GM23338 (cell line): Measurements from ENCODE around the gene CMSS1.
"Not testable (repeated sequence)": the region's sequence is repeated elsewhere in the genome, so short reads cannot be mapped to it uniquely, and the experiment has no call there.

Experiments used
- EZH2 ChIP-seq: fragments of 200-600 bp; sonication (generic); IDR thresholded peaks from one replicate; pipeline ENCODE4 v1.8.0; 2017; ENCODE audit warnings: antibody characterized with exemption, mild to moderate bottlenecking, low read depth; ENCODE audit not compliant: unreplicated experiment
- TF ChIP-seq, protein P1 (sequence below), 2 experiments: fragments of 200-600 bp in 1 of 2; sonication (generic) in 1 of 2; conservative IDR thresholded peaks; 2 replicates each; pipeline versions ENCODE4 v1.5.1 to v1.6.1; 2016 to 2017; ENCODE audit warnings: antibody characterized with exemption in 2 of 2, low read depth in 2 of 2, mild to moderate bottlenecking in 2 of 2, moderate library complexity in 1 of 2

DNA sequence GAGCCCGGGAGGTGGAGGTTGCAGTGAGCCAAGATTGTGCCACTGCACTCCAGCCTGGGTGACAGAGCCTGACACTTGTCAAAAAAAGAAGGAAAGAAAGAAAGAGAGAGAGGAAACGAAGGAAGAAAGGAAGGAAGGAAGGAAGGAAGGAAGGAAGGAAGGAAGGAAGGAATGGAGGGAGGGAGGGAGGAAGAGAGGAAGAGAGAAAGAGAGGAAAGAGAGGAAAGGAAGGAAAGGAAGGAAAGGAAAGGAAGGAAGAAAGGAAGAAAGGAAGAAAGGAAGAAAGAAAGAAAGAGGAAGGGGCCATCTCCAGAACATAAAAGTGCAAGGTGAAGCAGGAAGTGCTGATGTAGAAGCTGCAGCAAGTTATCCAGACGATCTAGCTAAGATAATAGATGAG is 411.5 kb downstream of the CMSS1 start:
- TF ChIP-seq EZH2: not testable (repeated sequence)
- TF ChIP-seq, protein P1, sequence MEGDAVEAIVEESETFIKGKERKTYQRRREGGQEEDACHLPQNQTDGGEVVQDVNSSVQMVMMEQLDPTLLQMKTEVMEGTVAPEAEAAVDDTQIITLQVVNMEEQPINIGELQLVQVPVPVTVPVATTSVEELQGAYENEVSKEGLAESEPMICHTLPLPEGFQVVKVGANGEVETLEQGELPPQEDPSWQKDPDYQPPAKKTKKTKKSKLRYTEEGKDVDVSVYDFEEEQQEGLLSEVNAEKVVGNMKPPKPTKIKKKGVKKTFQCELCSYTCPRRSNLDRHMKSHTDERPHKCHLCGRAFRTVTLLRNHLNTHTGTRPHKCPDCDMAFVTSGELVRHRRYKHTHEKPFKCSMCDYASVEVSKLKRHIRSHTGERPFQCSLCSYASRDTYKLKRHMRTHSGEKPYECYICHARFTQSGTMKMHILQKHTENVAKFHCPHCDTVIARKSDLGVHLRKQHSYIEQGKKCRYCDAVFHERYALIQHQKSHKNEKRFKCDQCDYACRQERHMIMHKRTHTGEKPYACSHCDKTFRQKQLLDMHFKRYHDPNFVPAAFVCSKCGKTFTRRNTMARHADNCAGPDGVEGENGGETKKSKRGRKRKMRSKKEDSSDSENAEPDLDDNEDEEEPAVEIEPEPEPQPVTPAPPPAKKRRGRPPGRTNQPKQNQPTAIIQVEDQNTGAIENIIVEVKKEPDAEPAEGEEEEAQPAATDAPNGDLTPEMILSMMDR (conservative IDR thresholded peaks at IDR 0.05; ENCODE audit: low read depth in 2 of 2): not testable (repeated sequence)
